GM12892 (cell line): ENCODE data around the gene PXK.

Source experiments
- POLR2A ChIP-seq: IDR thresholded peaks from 2 replicates; pipeline ENCODE4 v1.6.1; 2011; ENCODE audit warnings: low read depth, low read length, control low read depth
- POLR2AphosphoS5 ChIP-seq: IDR thresholded peaks from 2 replicates; pipeline ENCODE4 v1.6.1; 2011; ENCODE audit warnings: low read depth, low read length, control low read depth
- TAF1 ChIP-seq: IDR thresholded peaks from 2 replicates; pipeline ENCODE4 v1.6.1; 2011; ENCODE audit warnings: low read depth, mild to moderate bottlenecking, control low read depth, low read length, borderline replicate concordance

DNA sequence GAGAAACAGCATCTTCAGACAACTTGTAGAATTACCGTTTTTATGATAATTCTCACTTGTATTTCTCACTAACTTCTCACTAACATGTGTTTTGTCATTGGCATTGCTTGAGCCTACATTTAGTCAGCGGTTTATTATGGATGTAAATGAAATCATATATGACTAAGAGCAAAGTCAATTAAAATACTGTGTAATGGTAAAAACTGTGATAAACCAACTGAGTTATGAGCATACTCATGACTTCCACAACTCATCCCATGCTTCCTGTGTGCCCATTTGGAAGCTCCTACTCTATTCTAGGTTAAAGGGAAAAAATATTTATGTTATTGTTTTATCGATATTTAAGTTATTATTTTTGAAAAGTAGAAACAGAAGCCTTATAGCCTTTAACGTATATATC lies 12.8 kb downstream of the PXK start:
- no peak for TF ChIP-seq POLR2AphosphoS5
- no peak for TF ChIP-seq POLR2A
- no peak for TF ChIP-seq TAF1
